CD4-positive, alpha-beta T cell (primary cell): ENCODE measurements around the gene MSH2. TPM values are rescaled to one million over a fixed set of nuclear protein-coding genes. Genes with fewer than 3 reads are reported as not detected.
"Not testable (repeated sequence)": the region's sequence is repeated elsewhere in the genome, so short reads cannot be mapped to it uniquely, and the experiment has no call there.

Experiments used
- ATAC-seq: fragments of 200-7000 bp; cut with Tn5 transposase; one replicate; pipeline ENCODE4 v1.10.0; 2022; ENCODE audit warnings: mild to moderate bottlenecking; ENCODE audit not compliant: poor library complexity
- CTCF ChIA-PET: fragments of 350-600 bp; sonication (Branson Sonifier 250); formaldehyde crosslinking; loops from one replicate; lab custom pipeline; 2021; ENCODE audit warnings: antibody characterized with exemption, inconsistent platforms; lab: Charles Lee
- POLR2A ChIA-PET: fragments of 350-600 bp; sonication (Branson Sonifier 250); formaldehyde crosslinking; loops from one replicate; lab custom pipeline; 2021; ENCODE audit warnings: antibody characterized with exemption, inconsistent platforms; lab: Charles Lee
- DNase-seq, 14 experiments: peaks; one replicate each; pipeline ENCODE4 v3.0.0-alpha.2; 2013 to 2020; ENCODE audit warnings: mixed read lengths in 2 of 14
- H3K27ac ChIP-seq, 2 donors: one replicate each; pipeline versions ENCODE4 v1.5.1 to v1.7.0; 2013; ENCODE audit warnings: low read length in 2 of 2, low read depth in 1 of 2, mild to moderate bottlenecking in 1 of 2
- H3K27me3 ChIP-seq, 2 experiments: 1 replicate in 1 of 2; 2 replicates in 1 of 2; pipeline versions ENCODE4 v1.6.1 to v1.7.0; 2013; ENCODE audit warnings: low read length in 2 of 2, control low read depth in 1 of 2, mild to moderate bottlenecking in 1 of 2, moderate library complexity in 1 of 2; ENCODE audit not compliant: insufficient read depth in 2 of 2, control insufficient read depth in 1 of 2
- H3K36me3 ChIP-seq: one replicate; pipeline ENCODE4 v1.6.1; 2013; ENCODE audit warnings: low read length, control low read depth; ENCODE audit not compliant: insufficient read depth
- H3K4me1 ChIP-seq: one replicate; pipeline ENCODE4 v1.6.1; 2013; ENCODE audit warnings: low read length, control low read depth; ENCODE audit not compliant: insufficient read depth
- H3K4me3 ChIP-seq: one replicate; pipeline ENCODE4 v1.5.1; 2013; ENCODE audit warnings: mild to moderate bottlenecking, low read length, moderate library complexity
- H3K9me3 ChIP-seq, 2 experiments: 1 replicate in 1 of 2; 2 replicates in 1 of 2; pipeline versions ENCODE4 v1.6.1 to v1.7.0; 2013; ENCODE audit warnings: low read length in 2 of 2, mild to moderate bottlenecking in 2 of 2, control low read depth in 1 of 2, moderate library complexity in 1 of 2; ENCODE audit not compliant: control insufficient read depth in 1 of 2, insufficient read depth in 1 of 2
- H3K27ac Mint-ChIP-seq: one replicate; pipeline ENCODE4 v1.8.0; 2020; ENCODE audit warnings: mixed read lengths
- H3K27me3 Mint-ChIP-seq: one replicate; pipeline ENCODE4 v1.8.0; 2021; ENCODE audit warnings: mixed read lengths
- H3K36me3 Mint-ChIP-seq: one replicate; pipeline ENCODE4 v1.8.0; 2021; ENCODE audit warnings: low read depth, mixed read lengths
- H3K4me1 Mint-ChIP-seq: one replicate; pipeline ENCODE4 v1.8.0; 2021; ENCODE audit warnings: low read depth, mixed read lengths
- H3K4me3 Mint-ChIP-seq: one replicate; pipeline ENCODE4 v1.8.0; 2020; ENCODE audit warnings: mild to moderate bottlenecking, mixed read lengths
- H3K9me3 Mint-ChIP-seq: one replicate; pipeline ENCODE4 v1.8.0; 2020; ENCODE audit warnings: mixed read lengths
- CTCF ChIP-seq: fragments of 200-600 bp; IDR thresholded peaks from one replicate; pipeline ENCODE4 v1.8.0; 2022; ENCODE audit warnings: antibody characterized with exemption, mild to moderate bottlenecking
- intact Hi-C, 2 experiments: fragments of 100-400 bp; cut with DNase I in 1 of 2; cut with micrococcal nuclease in 1 of 2; formaldehyde crosslinking; loops; one replicate each; pipeline versions ENCODE4 v1.15.1 to v1.9.0; 2023 to 2025; cut with DNase I, micrococcal nuclease
- total RNA-seq, 174 experiments: library from RNA in 2 of 174; stranded (reverse) in 2 of 174; gene quantifications; one replicate each; pipeline ENCODE4 v1.2.3 and lab custom pipeline; 2021 to 2026

Gene MSH2
- total RNA-seq, 2 experiments from 2014 or later = 7.1 to 8.2 TPM

DNA sequence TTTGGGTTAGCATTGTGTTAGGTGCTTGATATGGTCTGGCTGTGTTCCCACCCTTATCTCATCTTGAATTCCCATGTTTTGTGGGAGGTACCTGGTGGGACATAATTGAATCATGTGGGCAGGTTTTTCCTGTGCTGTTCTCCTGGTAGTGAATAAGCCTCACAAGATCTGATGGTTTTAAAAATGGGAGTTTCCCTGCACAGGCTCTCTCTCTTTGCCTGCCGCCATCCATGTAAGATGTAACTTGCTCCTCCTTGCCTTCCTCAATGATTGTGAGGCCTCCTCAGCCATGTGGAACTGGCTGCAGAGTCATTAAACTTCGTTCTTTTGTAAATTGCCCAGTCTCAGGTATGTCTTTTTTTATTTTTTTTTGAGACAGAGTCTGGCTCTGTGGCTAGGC is 2.8 kb downstream of the MSH2 start:
- no peak for DNase-seq
- Histone ChIP-seq H3K4me3 (no peak overlapping the region), H3K27ac (no peak overlapping the region), H3K36me3 (peaks cover 10% of the 10 kb centered on the region), H3K4me1 (peaks cover 23% of the 10 kb centered on the region), H3K27me3 (no peaks in the 10 kb centered on the region), H3K9me3 (peaks cover 0 to 3% of the 10 kb centered on the region in 2 experiments)
- H3K27me3 Mint-ChIP-seq = no peaks in the 10 kb centered on the region
- peaks cover 54% of the 10 kb centered on the region for H3K36me3 Mint-ChIP-seq
- TF ChIP-seq CTCF = no peak
- POLR2A ChIA-PET = no interaction called here
- peak overlapping the region; percentile 38 for H3K4me3 Mint-ChIP-seq
- intact Hi-C loops = loop anchor here in 1 of 2 experiments (10.0 kb wide), 1 partner anchor 1029 kb away; no protein-coding TSS in a partner anchor
- CTCF ChIA-PET = no interaction called here
- no peaks in the 10 kb centered on the region for H3K9me3 Mint-ChIP-seq
- ATAC-seq = no peak
- H3K27ac Mint-ChIP-seq = no peak overlapping the region
- H3K4me1 Mint-ChIP-seq = peaks cover 46% of the 10 kb centered on the region

GRCh38 chr2:47406649-47407330 is 3.8 kb downstream of the MSH2 start:
- H3K27me3 ChIP-seq, H3K9me3 ChIP-seq, H3K9me3 Mint-ChIP-seq, H3K4me3 Mint-ChIP-seq, ATAC-seq, H3K27ac Mint-ChIP-seq, DNase-seq, H3K27me3 Mint-ChIP-seq, H3K27ac ChIP-seq, POLR2A ChIA-PET, H3K4me3 ChIP-seq: not testable (repeated sequence)
- Mint-ChIP-seq H3K36me3 (peaks cover 58% of the 10 kb centered on the region), H3K4me1 (peaks cover 46% of the 10 kb centered on the region)
- Histone ChIP-seq H3K4me1 (peaks cover 23% of the 10 kb centered on the region), H3K36me3 (peaks cover 13% of the 10 kb centered on the region)
- intact Hi-C loops = loop anchor here in 1 of 2 experiments (10.0 kb wide), 1 partner anchor 1028 kb away; no protein-coding TSS in a partner anchor
- CTCF ChIA-PET = interaction anchor here (0.8 kb wide), 1 partner anchor 20 kb away, joined by 3 read pairs; no protein-coding TSS in a partner anchor

GRCh38 chr2:47407976-47408375 is 5.0 kb downstream of the MSH2 start:
- CTCF ChIA-PET, H3K27me3 Mint-ChIP-seq, H3K4me3 Mint-ChIP-seq, H3K4me3 ChIP-seq, ATAC-seq, H3K27ac ChIP-seq, H3K9me3 Mint-ChIP-seq, DNase-seq, H3K9me3 ChIP-seq, POLR2A ChIA-PET, H3K27me3 ChIP-seq: not testable (repeated sequence)
- Mint-ChIP-seq H3K4me1 (peaks cover 36% of the 10 kb centered on the region), H3K27ac (peak overlapping the region; percentile 34), H3K36me3 (peaks cover 62% of the 10 kb centered on the region)
- intact Hi-C loops = loop anchor here in 1 of 2 experiments (10.0 kb wide), 1 partner anchor 1027 kb away; no protein-coding TSS in a partner anchor
- peaks cover 21% of the 10 kb centered on the region for H3K36me3 ChIP-seq
- peaks cover 16% of the 10 kb centered on the region for H3K4me1 ChIP-seq

DNA sequence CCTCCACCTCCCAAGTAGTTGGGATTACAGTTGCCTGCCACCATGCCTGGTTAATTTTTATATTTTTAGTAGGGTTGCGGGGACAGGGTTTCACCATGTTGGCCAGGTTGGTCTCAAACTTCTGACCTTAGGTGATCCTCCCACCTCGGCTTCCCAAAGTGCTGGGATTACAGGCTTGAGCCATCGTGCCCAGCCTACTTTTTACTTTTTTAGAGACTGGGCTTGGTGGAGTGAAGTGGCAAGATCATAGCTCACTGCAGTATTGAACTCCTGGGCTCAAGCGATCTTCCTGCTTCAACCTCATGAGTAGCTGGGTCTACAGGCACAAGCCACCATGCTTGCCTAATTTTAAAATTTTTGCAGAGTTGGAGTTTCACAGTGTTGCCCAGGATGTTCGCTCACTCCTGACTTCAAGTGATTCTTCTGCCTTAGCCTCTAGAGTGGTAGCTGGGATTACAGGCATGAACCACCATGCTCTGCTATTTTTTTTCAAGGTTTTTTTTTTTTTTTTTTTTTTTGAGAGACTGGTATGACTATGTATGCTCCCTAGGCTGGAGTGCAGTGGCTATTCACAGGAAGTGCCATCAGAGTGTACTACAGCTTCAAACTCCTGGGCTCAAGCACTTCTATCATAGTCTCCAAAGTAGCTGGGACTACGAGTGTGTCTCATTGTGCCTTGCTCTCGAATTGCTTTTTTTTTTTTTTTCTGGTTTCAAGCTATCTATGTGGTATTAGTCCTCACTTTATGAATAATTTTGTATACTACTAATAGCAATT is 11.9 kb downstream of the MSH2 start:
- no peak for TF ChIP-seq CTCF
- no peak overlapping the region for H3K4me3 ChIP-seq
- Mint-ChIP-seq H3K4me1 (no peaks in the 10 kb centered on the region), H3K9me3 (no peaks in the 10 kb centered on the region), H3K27ac (no peak overlapping the region), H3K4me3 (no peak overlapping the region), H3K36me3 (peaks cover 78% of the 10 kb centered on the region), H3K27me3 (no peaks in the 10 kb centered on the region)
- H3K27ac ChIP-seq = no peak overlapping the region
- peaks cover 62% of the 10 kb centered on the region for H3K36me3 ChIP-seq
- ATAC-seq (no peak), DNase-seq (no peak)
- no peaks in the 10 kb centered on the region for H3K4me1 ChIP-seq
- no peaks in the 10 kb centered on the region for H3K9me3 ChIP-seq
- ChIA-PET POLR2A (interaction anchor here (1.8 kb wide), 1 partner anchor 12 kb away, joined by 5 read pairs; the partner anchor contains the start of gene MSH2), CTCF (no interaction called here)
- H3K27me3 ChIP-seq = no peaks in the 10 kb centered on the region
- intact Hi-C loops = loop anchor here in 1 of 2 experiments (10.0 kb wide), 1 partner anchor 690 kb away; no protein-coding TSS in a partner anchor
